Cardiac muscle cell (in vitro differentiated cells and primary cell): ENCODE measurements around the gene LGI2. TPM values are rescaled to one million over a fixed set of nuclear protein-coding genes. Genes with fewer than 3 reads are reported as not detected.

Experiments used
- DNase-seq, 2 donors: peaks; one replicate each; pipeline versions ENCODE4 v3.0.0 to v3.0.0-alpha.2; 2010 to 2017; ENCODE audit warnings: low read depth in 1 of 2, low spot score in 1 of 2
- H3K27ac ChIP-seq: fragments of 200-600 bp; sonication (generic); 2 replicates; pipeline ENCODE4 v1.5.1; 2016
- H3K27me3 ChIP-seq: fragments of 200-600 bp; sonication (generic); 2 replicates; pipeline ENCODE4 v1.6.0; 2016; ENCODE audit warnings: control low read depth
- H3K36me3 ChIP-seq: fragments of 200-600 bp; sonication (generic); 2 replicates; pipeline ENCODE4 v1.5.1; 2016; ENCODE audit warnings: control low read depth
- H3K4me1 ChIP-seq: fragments of 200-600 bp; sonication (generic); 2 replicates; pipeline ENCODE4 v1.8.1; 2017; ENCODE audit warnings: low read depth, mild to moderate bottlenecking, mixed run types
- H3K4me3 ChIP-seq: fragments of 200-600 bp; sonication (generic); 2 replicates; pipeline ENCODE4 v1.5.1; 2016; ENCODE audit warnings: mild to moderate bottlenecking
- H3K9me3 ChIP-seq: fragments of 200-600 bp; sonication (generic); 2 replicates; pipeline ENCODE4 v1.5.1; 2017; ENCODE audit warnings: low read depth, mild to moderate bottlenecking, control low read depth
- polyA plus RNA-seq: library from polyadenylated mRNA; unstranded; fragments of >200 nt; fragmentation: Nextera tagmentation; extraction: Ambion mirVana; gene quantifications from 2 replicates; pipeline ENCODE4 v1.2.1, GENCODE V29; 2016
- total RNA-seq: library from RNA; depleted of rRNA; stranded (reverse); fragments of >200 nt; gene quantifications from 2 replicates; pipeline ENCODE4 v1.2.3, GENCODE V29; 2016
- TF ChIP-seq, protein P1 (sequence below): IDR thresholded peaks from 2 replicates; pipeline ENCODE4 v1.5.1; 2012; ENCODE audit warnings: low read depth, mild to moderate bottlenecking, low read length

The LGI2 gene
- total and polyA plus RNA-seq, 2 experiments from 2014 or later = 7.2 to 8.7 TPM

DNA sequence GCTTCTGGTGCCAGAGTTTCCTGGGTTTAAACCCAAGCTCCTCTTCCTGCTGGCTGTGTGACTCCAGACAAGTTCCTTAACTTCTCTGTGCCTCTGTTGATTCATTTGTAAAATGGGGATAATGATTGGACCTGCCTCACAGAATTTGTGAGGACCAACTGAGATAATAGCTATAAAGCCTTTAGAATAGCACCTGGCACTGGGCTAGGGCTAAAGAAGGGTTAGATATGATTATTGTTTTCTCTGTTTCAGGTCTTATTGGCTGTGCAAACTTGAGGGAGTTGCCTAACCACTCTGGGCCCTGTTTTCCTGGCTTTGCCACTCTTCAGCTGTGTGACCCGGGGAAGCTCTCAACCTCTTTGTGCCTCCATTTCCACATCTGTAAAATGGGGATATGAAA is 37.8 kb downstream of the LGI2 start:
- DNase-seq = no peak
- no peaks in the 10 kb centered on the region for H3K9me3 ChIP-seq
- TF ChIP-seq, protein P1, sequence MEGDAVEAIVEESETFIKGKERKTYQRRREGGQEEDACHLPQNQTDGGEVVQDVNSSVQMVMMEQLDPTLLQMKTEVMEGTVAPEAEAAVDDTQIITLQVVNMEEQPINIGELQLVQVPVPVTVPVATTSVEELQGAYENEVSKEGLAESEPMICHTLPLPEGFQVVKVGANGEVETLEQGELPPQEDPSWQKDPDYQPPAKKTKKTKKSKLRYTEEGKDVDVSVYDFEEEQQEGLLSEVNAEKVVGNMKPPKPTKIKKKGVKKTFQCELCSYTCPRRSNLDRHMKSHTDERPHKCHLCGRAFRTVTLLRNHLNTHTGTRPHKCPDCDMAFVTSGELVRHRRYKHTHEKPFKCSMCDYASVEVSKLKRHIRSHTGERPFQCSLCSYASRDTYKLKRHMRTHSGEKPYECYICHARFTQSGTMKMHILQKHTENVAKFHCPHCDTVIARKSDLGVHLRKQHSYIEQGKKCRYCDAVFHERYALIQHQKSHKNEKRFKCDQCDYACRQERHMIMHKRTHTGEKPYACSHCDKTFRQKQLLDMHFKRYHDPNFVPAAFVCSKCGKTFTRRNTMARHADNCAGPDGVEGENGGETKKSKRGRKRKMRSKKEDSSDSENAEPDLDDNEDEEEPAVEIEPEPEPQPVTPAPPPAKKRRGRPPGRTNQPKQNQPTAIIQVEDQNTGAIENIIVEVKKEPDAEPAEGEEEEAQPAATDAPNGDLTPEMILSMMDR = no peak

DNA sequence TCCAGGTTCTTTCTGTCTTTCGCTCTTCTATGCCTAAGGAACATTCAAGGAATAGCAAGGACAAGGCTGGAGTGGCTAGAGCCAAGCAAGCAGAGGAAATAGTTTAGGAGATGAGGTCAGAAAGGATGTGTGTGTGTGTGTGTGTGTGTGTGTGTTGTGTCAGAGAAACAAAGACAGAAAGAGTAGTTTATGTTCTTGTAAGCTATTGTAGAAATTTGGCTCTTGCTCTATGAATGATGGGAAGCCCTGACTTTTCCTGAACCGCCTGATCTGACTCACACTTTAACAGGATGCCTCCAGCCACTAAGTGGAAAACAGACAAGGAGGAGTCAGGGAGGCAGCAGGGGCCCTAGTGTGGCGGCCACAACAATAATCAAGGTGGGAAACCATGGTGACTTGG is 39.7 kb downstream of the LGI2 start:
- H3K4me3 ChIP-seq = no peak overlapping the region
- peak in 1 of 2 donors; percentile 89 for DNase-seq
- H3K27ac ChIP-seq = no peak overlapping the region
- no peaks in the 10 kb centered on the region for H3K27me3 ChIP-seq
- H3K36me3 ChIP-seq = no peaks in the 10 kb centered on the region
- H3K9me3 ChIP-seq = no peaks in the 10 kb centered on the region
- H3K4me1 ChIP-seq = no peaks in the 10 kb centered on the region
- TF ChIP-seq, protein P1 = no peak

More for the DNA sequence above, 37.8 kb downstream of the LGI2 start:
- no peak overlapping the region for H3K4me3 ChIP-seq
- H3K27ac ChIP-seq = no peak overlapping the region
- no peaks in the 10 kb centered on the region for H3K27me3 ChIP-seq
- no peaks in the 10 kb centered on the region for H3K36me3 ChIP-seq
- H3K4me1 ChIP-seq = no peaks in the 10 kb centered on the region

DNA sequence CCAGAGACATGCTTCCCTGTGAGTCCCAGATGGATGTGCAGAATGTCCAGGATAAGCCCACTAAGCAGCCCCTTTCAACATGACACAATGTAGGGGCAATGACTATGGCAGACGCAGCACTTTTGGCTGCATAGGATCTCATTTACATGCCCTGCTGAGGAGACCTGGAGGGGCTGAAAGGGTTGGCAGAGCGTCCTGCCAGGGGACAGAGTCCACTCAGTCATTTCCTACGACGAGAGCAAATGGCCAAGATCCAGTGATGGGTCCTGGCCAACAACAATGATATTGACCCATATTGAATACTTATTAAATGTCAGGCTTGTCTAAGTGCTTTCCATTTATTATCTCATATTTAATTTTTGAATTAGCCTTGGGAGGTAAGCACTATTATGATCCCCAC is 41.4 kb downstream of the LGI2 start:
- TF ChIP-seq, protein P1 = no peak
- H3K27me3 ChIP-seq = no peaks in the 10 kb centered on the region

DNA sequence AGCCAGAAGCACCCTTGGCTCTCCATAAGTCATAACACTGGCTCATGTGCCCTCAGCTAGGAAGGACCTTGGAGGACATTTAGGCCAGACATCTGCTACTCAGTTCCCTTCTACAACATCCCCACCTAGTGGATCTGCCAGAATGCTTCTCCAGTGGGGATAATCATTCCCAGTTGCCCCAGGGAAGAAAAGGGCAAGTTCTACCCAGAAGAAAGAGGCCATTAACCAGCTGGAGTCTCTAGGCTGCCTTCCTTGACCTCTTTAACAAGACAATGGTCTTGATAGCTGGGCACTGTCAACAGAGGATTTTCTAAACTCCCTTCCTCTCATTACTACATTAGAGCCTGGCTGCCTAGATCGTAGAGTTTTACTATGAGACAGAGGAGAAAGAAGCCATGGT is 42.0 kb downstream of the LGI2 start:
- H3K27me3 ChIP-seq = no peaks in the 10 kb centered on the region
- TF ChIP-seq, protein P1 = peak; percentile 68
- H3K36me3 ChIP-seq = no peaks in the 10 kb centered on the region
- H3K9me3 ChIP-seq = no peaks in the 10 kb centered on the region
- H3K4me1 ChIP-seq = no peaks in the 10 kb centered on the region
- no peak overlapping the region for H3K4me3 ChIP-seq
- no peak overlapping the region for H3K27ac ChIP-seq
- DNase-seq = peak; percentile 46 to 71

More for the DNA sequence above, 41.4 kb downstream of the LGI2 start:
- no peaks in the 10 kb centered on the region for H3K4me1 ChIP-seq
- H3K9me3 ChIP-seq = no peaks in the 10 kb centered on the region
- no peaks in the 10 kb centered on the region for H3K36me3 ChIP-seq
- no peak for DNase-seq
- no peak overlapping the region for H3K27ac ChIP-seq
- no peak overlapping the region for H3K4me3 ChIP-seq

DNA sequence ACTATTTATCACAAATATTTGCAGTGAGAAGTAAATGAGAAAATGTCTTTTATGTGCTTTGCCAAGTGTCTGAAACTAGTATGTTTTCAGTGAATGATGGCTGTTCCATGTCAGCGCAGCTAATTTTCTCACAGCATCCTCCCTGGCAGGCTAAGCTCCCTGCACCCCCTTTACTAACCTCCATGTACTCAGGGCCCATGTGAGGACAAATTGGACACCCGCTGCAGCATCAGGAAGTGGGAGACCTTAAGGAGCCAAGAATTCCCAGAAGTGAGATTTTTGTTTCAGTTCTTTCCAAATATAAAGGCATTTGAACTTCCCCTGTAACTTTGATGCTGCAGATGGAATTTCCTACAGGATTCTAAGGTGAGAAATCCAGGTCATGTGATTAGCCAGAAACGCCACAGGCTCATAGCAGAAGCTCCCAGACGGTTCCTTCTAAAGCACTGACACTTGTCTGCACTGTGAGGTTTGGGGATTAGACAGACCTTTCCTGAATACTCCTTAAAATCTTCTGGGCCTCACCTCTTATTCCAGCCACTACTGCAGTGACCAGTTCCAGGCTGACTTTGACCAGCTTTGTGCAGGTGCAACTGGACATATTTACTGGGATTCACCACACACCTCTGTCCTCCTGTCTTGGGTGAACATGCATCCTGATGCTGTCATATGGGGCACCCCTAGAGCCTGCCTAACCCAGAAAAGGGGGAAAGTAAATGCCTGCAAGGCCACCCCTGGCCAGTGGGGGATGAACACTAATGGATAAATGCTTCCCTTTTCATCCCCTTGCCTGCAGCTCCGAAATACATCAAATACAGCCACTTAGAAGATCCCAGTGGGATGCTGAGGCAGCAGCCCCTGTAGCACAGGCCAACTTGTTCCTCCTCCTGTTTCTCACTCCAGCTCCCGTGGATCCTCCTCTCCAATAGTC is 45.9 kb downstream of the LGI2 start:
- TF ChIP-seq, protein P1 = no peak
- H3K36me3 ChIP-seq = no peaks in the 10 kb centered on the region
- no peaks in the 10 kb centered on the region for H3K9me3 ChIP-seq
- no peak for DNase-seq
- no peak overlapping the region for H3K4me3 ChIP-seq
- H3K4me1 ChIP-seq = peaks cover 8% of the 10 kb centered on the region
- H3K27ac ChIP-seq = no peak overlapping the region
- no peaks in the 10 kb centered on the region for H3K27me3 ChIP-seq
